OCI-LY1 (cell line): ENCODE measurements around the gene SRSF5.

Source experiments
- H2AFZ ChIP-seq: fragments of 200-600 bp; sonication (generic), shearing (Covaris generic); 2 replicates; pipeline ENCODE4 v1.6.0; 2014; ENCODE audit warnings: antibody characterized with exemption, mild to moderate bottlenecking, low read length
- H3F3A ChIP-seq: fragments of 200-600 bp; sonication (generic), shearing (Covaris generic); 2 replicates; pipeline ENCODE4 v1.6.0; 2014; ENCODE audit warnings: mild to moderate bottlenecking, antibody characterized with exemption, low read length, moderate library complexity; ENCODE audit not compliant: insufficient read depth
- H3K27ac ChIP-seq: fragments of 200-600 bp; sonication (generic); 2 replicates; pipeline ENCODE4 v1.5.1; 2014; ENCODE audit warnings: low read length, mixed run types, mild to moderate bottlenecking, low read depth; ENCODE audit not compliant: poor library complexity, severe bottlenecking
- H3K27me3 ChIP-seq: fragments of 200-600 bp; sonication (generic); 2 replicates; pipeline ENCODE4 v1.6.0; 2014; ENCODE audit warnings: antibody characterized with exemption, mild to moderate bottlenecking, low read length, moderate library complexity; ENCODE audit not compliant: insufficient read depth
- H3K36me3 ChIP-seq: fragments of 200-600 bp; sonication (generic); 2 replicates; pipeline ENCODE4 v1.6.1; 2014; ENCODE audit warnings: mild to moderate bottlenecking, antibody characterized with exemption, low read length, moderate library complexity, mixed read lengths; ENCODE audit not compliant: insufficient read depth
- H3K4me1 ChIP-seq: fragments of 200-600 bp; sonication (generic); 2 replicates; pipeline ENCODE4 v1.5.1; 2014; ENCODE audit warnings: mild to moderate bottlenecking, low read length, moderate library complexity; ENCODE audit not compliant: insufficient read depth, severe bottlenecking
- H3K4me2 ChIP-seq: fragments of 200-600 bp; sonication (generic), shearing (Covaris generic); 2 replicates; pipeline ENCODE4 v1.6.1; 2014; ENCODE audit warnings: low read length
- H3K4me3 ChIP-seq: fragments of 200-600 bp; sonication (generic); 2 replicates; pipeline ENCODE4 v1.5.1; 2014; ENCODE audit warnings: low read length, low read depth, mild to moderate bottlenecking, mixed read lengths; ENCODE audit not compliant: poor library complexity, severe bottlenecking
- H3K79me2 ChIP-seq: fragments of 200-600 bp; shearing (Covaris generic); 2 replicates; pipeline ENCODE4 v1.6.1; 2016; ENCODE audit warnings: mixed run types, low read length, mixed read lengths; ENCODE audit not compliant: insufficient read depth
- H3K9ac ChIP-seq: fragments of 200-600 bp; sonication (generic), shearing (Covaris generic); 2 replicates; pipeline ENCODE4 v1.6.1; 2014; ENCODE audit warnings: mild to moderate bottlenecking, low read length, mixed read lengths
- H3K9me2 ChIP-seq: fragments of 200-600 bp; sonication (generic), shearing (Covaris generic); 2 replicates; pipeline ENCODE4 v1.6.1; 2014; ENCODE audit warnings: low read depth, mild to moderate bottlenecking, low read length, mixed read lengths
- H3K9me3 ChIP-seq: fragments of 200-600 bp; shearing (Covaris generic); 2 replicates; pipeline ENCODE4 v1.6.1; 2014; ENCODE audit warnings: low read length, mixed read lengths
- H4K20me1 ChIP-seq: fragments of 200-600 bp; sonication (generic), shearing (Covaris generic); 2 replicates; pipeline ENCODE4 v1.6.0; 2016; ENCODE audit warnings: mild to moderate bottlenecking, low read length; ENCODE audit not compliant: insufficient read depth
- EZH2 ChIP-seq: fragments of 200-600 bp; sonication (generic), shearing (Covaris generic); IDR thresholded peaks from 2 replicates; pipeline ENCODE4 v1.8.0; 2017; ENCODE audit warnings: borderline replicate concordance, mixed run types, mild to moderate bottlenecking, antibody characterized with exemption, low read length, moderate library complexity, mixed read lengths
- TF ChIP-seq, protein P1 (sequence below): fragments of 200-600 bp; sonication (generic), shearing (Covaris generic); IDR thresholded peaks from 2 replicates; pipeline ENCODE4 v1.5.1; 2017; ENCODE audit warnings: mild to moderate bottlenecking, antibody characterized with exemption, low read length, moderate library complexity, mixed read lengths

Gene SRSF5

DNA sequence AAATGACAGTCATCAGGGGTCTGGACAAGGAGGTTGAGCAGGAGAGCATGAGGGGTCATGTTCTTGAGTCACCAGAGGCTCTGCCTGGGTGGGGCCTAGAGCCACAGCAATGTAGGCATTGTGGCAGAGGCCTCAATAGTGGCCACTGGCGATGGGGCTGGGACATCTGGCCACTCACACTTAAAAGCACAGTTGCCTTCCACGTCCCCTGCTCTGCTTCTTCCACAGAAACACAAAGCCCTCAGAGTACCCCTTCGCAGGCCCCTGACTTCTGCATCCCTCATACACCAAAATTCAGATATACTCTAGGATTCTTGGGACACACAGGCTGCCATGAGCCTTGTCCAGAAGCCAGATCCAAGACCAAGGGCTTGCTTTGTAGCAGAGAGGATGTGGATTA is 27.8 kb downstream of the SRSF5 start:
- no peaks in the 10 kb centered on the region for H3K9me2 ChIP-seq
- H4K20me1 ChIP-seq = no peaks in the 10 kb centered on the region
- H3K4me2 ChIP-seq = no peak overlapping the region

DNA sequence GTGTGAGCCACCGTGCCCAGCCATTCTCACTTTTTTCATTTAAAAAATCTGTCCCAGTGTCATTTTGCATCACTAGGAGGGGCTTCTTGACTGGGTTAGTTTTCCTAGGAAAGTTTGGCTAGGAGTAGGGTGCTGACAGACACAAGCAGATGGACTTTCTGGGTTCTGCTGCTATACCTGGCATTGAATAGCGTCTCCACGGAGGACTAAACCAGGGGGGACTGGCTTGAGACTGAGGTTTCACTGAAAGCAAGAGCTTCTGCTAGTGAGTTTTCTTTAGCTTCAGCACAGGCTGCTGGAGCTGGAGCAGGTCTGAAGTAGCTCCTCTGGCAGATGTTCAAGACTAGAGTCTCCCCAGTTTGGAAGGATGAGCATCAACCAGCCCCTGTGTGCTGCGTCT is 28.7 kb downstream of the SRSF5 start:
- H3K9me3 ChIP-seq = no peaks in the 10 kb centered on the region
- H3K27me3 ChIP-seq = no peaks in the 10 kb centered on the region; the same call in 1 of the 2 replicates
- H3K9ac ChIP-seq = no peak overlapping the region
- no peaks in the 10 kb centered on the region for H3K36me3 ChIP-seq
- H3K9me2 ChIP-seq = no peaks in the 10 kb centered on the region
- H3K4me1 ChIP-seq = no peaks in the 10 kb centered on the region
- no peaks in the 10 kb centered on the region for H4K20me1 ChIP-seq
- no peak overlapping the region for H3K27ac ChIP-seq
- no peaks in the 10 kb centered on the region for H3F3A ChIP-seq
- no peaks in the 10 kb centered on the region for H3K79me2 ChIP-seq
- H2AFZ ChIP-seq = no peak overlapping the region
- no peak overlapping the region for H3K4me2 ChIP-seq
- TF ChIP-seq EZH2 = no peak
- TF ChIP-seq, protein P1, sequence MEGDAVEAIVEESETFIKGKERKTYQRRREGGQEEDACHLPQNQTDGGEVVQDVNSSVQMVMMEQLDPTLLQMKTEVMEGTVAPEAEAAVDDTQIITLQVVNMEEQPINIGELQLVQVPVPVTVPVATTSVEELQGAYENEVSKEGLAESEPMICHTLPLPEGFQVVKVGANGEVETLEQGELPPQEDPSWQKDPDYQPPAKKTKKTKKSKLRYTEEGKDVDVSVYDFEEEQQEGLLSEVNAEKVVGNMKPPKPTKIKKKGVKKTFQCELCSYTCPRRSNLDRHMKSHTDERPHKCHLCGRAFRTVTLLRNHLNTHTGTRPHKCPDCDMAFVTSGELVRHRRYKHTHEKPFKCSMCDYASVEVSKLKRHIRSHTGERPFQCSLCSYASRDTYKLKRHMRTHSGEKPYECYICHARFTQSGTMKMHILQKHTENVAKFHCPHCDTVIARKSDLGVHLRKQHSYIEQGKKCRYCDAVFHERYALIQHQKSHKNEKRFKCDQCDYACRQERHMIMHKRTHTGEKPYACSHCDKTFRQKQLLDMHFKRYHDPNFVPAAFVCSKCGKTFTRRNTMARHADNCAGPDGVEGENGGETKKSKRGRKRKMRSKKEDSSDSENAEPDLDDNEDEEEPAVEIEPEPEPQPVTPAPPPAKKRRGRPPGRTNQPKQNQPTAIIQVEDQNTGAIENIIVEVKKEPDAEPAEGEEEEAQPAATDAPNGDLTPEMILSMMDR = no peak
- H3K4me3 ChIP-seq = no peak overlapping the region

More for the DNA sequence above, 27.8 kb downstream of the SRSF5 start:
- H3K27me3 ChIP-seq = no peaks in the 10 kb centered on the region; the same call in 1 of the 2 replicates
- H3K36me3 ChIP-seq = no peaks in the 10 kb centered on the region
- TF ChIP-seq, protein P1 = no peak
- TF ChIP-seq EZH2 = no peak
- H3K4me1 ChIP-seq = no peaks in the 10 kb centered on the region
- no peaks in the 10 kb centered on the region for H3K9me3 ChIP-seq
- H3K79me2 ChIP-seq = no peaks in the 10 kb centered on the region
- no peak overlapping the region for H3K4me3 ChIP-seq
- no peak overlapping the region for H2AFZ ChIP-seq
- H3K9ac ChIP-seq = no peak overlapping the region
- no peak overlapping the region for H3K27ac ChIP-seq
- no peaks in the 10 kb centered on the region for H3F3A ChIP-seq

DNA sequence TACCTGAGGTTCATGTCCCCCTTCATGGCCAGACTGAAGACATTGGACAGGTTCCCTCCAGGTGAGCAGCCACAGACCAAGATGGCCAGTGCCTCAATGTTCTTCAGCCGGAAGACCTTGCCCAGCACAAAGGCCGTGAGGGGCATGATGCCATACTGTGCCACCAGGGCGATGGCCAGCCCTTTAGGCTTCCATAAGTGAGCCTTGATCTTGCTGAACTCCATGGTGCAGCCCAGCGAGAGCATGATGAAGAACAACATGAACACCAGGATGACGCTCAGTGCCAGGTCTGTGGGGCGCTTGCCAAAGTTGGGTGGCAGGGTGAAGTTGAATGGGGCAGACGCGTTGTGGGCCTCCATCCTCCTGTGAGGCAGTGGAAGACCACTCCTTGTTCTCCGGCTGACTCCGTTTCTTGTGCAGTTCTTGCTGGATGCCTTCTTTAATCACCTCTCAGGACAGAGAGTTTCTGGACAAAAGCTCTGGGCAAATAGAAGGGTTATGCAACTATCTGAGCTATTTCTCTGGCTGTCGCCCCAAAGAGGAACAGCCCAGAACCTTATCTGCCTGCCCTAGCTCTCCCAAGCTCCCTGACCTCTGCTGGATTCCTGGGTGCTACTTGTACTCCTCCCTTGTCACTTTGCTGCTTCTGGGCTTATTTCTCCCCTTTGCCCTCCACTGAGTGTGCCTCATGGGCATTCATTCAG is 30.0 kb downstream of the SRSF5 start, which contains the start of gene SLC10A1:
TSS of gene SLC10A1 (minus strand) at position 445 of the 704 bp plus-strand sequence. CDS start at position 359, 86 bp downstream.
- Histone ChIP-seq H3K36me3 (no peaks in the 10 kb centered on the region), H3K27me3 (no peaks in the 10 kb centered on the region; the same call in 1 of the 2 replicates), H3K9ac (no peak within 1 kb of the TSS), H3K4me3 (no peak within 1 kb of the TSS), H4K20me1 (no peaks in the 10 kb centered on the region), H3K9me3 (no peaks in the 10 kb centered on the region), H3K27ac (no peak within 1 kb of the TSS), H3K4me2 (no peak within 1 kb of the TSS), H3K4me1 (no peaks in the 10 kb centered on the region), H3F3A (no peaks in the 10 kb centered on the region), H3K79me2 (no peaks in the 10 kb centered on the region), H3K9me2 (no peaks in the 10 kb centered on the region), H2AFZ (no peak within 1 kb of the TSS)
- TF ChIP-seq, protein P1 = no peak
- TF ChIP-seq EZH2 = no peak
